Measurements from ENCODE around the gene INF2.
A peak's percentile ranks its signal among the peaks of the same experiment; 100 is the strongest.

The INF2 gene

GRCh38 chr14:104702673-104703072 lies 13.3 kb downstream of the INF2 start:
- DNase-seq (ENCODE audit: low spot score), result no peak

- DNase-seq (ENCODE audit: low spot score), result no peak
Measured at GRCh38 chr14:104703269-104703668, 13.9 kb downstream of the INF2 start.

- no peak for DNase-seq (ENCODE audit: low spot score)
Measured at GRCh38 chr14:104704252-104704651, 14.8 kb downstream of the INF2 start.

GRCh38 chr14:104705340-104706047 lies 16.1 kb downstream of the INF2 start:
- DNase-seq (ENCODE audit: low spot score), result no peak

- DNase-seq (ENCODE audit: low spot score), result no peak
Measured at GRCh38 chr14:104706733-104707607, 17.6 kb downstream of the INF2 start.

- DNase-seq (ENCODE audit: low spot score), result no peak
Measured at GRCh38 chr14:104707608-104708595, 18.5 kb downstream of the INF2 start.

GRCh38 chr14:104708606-104709268 lies 19.3 kb downstream of the INF2 start:
- peak; percentile 97 for DNase-seq (ENCODE audit: low spot score)

- no peak for DNase-seq (ENCODE audit: low spot score)
Measured at GRCh38 chr14:104709387-104710039, 20.1 kb downstream of the INF2 start.

- DNase-seq (ENCODE audit: low spot score), result no peak
Measured at GRCh38 chr14:104710071-104710735, 20.8 kb downstream of the INF2 start.

- no peak for DNase-seq (ENCODE audit: low spot score)
Measured at GRCh38 chr14:104712881-104713734, 23.7 kb downstream of the INF2 start.

GRCh38 chr14:104714066-104714465 lies 24.6 kb downstream of the INF2 start:
- no peak for DNase-seq (ENCODE audit: low spot score)

- DNase-seq (ENCODE audit: low spot score), result no peak
Measured at GRCh38 chr14:104714681-104715080, 25.3 kb downstream of the INF2 start.

- no peak for DNase-seq (ENCODE audit: low spot score)
Measured at GRCh38 chr14:104715416-104715815, 26.0 kb downstream of the INF2 start.

GRCh38 chr14:104715871-104716270 lies 26.5 kb downstream of the INF2 start:
- DNase-seq (ENCODE audit: low spot score), result no peak

- no peak for DNase-seq (ENCODE audit: low spot score)
Measured at GRCh38 chr14:104717137-104717536, 27.7 kb downstream of the INF2 start.

- DNase-seq (ENCODE audit: low spot score), result no peak
Measured at GRCh38 chr14:104717646-104718045, 28.2 kb downstream of the INF2 start.

GRCh38 chr14:104718147-104718546 lies 28.7 kb downstream of the INF2 start:
- DNase-seq (ENCODE audit: low spot score), result no peak

- DNase-seq (ENCODE audit: low spot score), result no peak
Measured at GRCh38 chr14:104718871-104719270, 29.5 kb downstream of the INF2 start.

- no peak for DNase-seq (ENCODE audit: low spot score)
Measured at GRCh38 chr14:104719343-104719742, 29.9 kb downstream of the INF2 start.
